SH-SY5Y (cell line): ENCODE measurements around the gene EEFSEC.

Source experiments
- GATA2 ChIP-seq: IDR thresholded peaks from 2 replicates; pipeline ENCODE4 v1.6.1; 2011; ENCODE audit warnings: mild to moderate bottlenecking, low read depth, low read length
- GATA3 ChIP-seq: IDR thresholded peaks from 2 replicates; pipeline ENCODE4 v1.6.1; 2011; ENCODE audit warnings: low read depth, mild to moderate bottlenecking, low read length, moderate library complexity

GRCh38 chr3:128436214-128436613 is 282.9 kb downstream of the EEFSEC start:
- TF ChIP-seq GATA3 (no peak), GATA2 (no peak)
